Breast epithelium (tissue), 3 donors: Measurements from ENCODE around the gene TPCN2.

Experiments used
- CTCF ChIP-seq, 3 donors: fragments of 450-650 bp; IDR thresholded peaks; one replicate each; pipeline ENCODE4 v1.5.1; 2016 to 2017; ENCODE audit warnings: antibody characterized with exemption in 3 of 3, mild to moderate bottlenecking in 3 of 3, moderate library complexity in 3 of 3
- POLR2AphosphoS5 ChIP-seq, 3 donors: sonication (generic); formaldehyde crosslinking; IDR thresholded peaks; one replicate each; pipeline ENCODE4 v1.6.1; 2017; ENCODE audit warnings: antibody characterized with exemption in 3 of 3

GRCh38 chr11:69076129-69076791 lies 27.5 kb downstream of the TPCN2 start:
- TF ChIP-seq POLR2AphosphoS5 (IDR thresholded peaks at IDR 0.05) = no peak
- TF ChIP-seq CTCF (IDR thresholded peaks at IDR 0.05) = no peak
